HG03432 (cell line): Measurements from ENCODE around the gene SNIP1.
"Not testable (repeated sequence)": the region's sequence is repeated elsewhere in the genome, so short reads cannot be mapped to it uniquely, and the experiment has no call there.

Source experiments
- ATAC-seq: cut with Tn5 transposase; IDR thresholded peaks from one replicate; pipeline ENCODE4 v1.9.1; 2021; ENCODE audit warnings: mild to moderate bottlenecking, moderate library complexity; ENCODE audit not compliant: unreplicated experiment

The SNIP1 gene

DNA sequence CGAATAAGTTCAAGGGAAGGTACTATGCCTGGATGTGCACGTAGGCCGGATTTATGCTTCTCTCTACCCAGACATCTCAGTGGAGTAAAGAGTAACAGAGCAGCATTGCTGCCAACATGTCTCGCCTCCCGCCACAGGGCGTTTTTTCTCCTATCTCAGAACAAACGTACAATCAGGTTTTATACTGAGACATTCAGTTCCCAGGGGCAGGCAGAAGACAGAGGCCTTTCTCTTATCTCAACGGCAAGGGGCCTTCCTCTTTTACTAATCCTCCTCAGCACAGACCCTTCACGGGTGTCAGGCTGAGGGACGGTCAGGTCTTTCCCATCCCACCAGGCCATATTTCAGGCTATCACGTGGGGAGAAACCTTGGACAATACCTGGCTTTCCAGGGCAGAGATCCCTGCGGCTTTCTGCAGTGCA, 5.9 kb upstream of the SNIP1 start:
- ATAC-seq, result not testable (repeated sequence)

DNA sequence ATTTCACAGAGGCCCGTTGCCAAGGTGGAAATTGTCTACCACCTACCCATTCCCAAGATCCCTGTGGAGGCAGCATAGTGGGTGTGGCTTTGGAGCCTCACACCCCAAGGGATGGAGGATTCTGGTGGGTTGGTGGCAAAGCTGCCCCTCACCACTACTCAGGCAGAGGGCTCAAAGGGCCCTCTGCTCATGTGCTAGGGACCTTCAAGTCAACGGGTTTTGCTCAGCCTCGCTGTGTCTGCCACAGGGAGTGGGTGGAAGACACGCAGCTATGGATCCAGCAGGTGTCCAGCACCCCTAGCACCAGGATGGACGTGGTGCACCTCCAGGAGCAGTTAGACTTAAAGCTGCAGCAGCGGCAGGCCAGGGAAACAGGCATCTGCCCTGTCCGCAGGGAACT, 5.0 kb upstream of the SNIP1 start:
- ATAC-seq, result no peak

DNA sequence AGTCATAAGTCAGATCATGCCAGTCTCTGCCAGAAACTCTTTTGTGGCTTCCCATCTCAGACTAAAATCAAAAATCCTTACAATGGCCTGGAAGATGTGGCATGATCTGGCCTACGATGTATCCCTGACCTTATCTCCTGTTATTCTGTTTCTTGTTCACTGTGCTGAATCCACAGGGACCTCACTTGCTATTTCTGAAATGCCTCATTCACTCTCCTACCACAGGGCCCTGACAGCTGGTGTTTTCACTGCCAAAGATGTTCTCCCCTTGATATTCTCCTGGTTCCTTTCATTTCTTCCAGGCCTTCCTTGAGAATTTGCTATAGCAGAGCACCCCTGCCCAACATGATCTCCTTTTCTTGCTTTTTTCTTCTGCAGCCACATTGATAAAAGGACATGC, 4.3 kb upstream of the SNIP1 start:
- no peak for ATAC-seq

DNA sequence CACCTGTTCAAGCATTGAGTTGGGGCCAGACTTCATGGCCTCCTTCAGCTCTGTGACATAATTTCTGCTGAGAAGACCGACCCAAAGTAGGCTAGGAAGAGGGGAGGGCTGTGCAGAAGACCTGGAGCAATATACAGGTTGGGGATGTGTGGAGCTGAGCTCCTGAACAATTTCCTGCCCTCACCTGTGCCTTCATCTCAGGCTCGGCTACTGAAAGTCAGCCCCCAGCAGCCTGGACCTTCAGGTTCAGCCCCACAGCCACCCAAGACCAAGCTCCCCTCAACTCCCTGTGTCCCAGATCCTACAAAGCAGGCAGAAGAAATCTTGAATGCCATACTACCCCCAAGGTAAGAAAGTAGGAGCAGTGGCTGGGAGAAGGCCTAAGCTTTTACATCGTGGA, 3.3 kb upstream of the SNIP1 start:
- no peak for ATAC-seq

DNA sequence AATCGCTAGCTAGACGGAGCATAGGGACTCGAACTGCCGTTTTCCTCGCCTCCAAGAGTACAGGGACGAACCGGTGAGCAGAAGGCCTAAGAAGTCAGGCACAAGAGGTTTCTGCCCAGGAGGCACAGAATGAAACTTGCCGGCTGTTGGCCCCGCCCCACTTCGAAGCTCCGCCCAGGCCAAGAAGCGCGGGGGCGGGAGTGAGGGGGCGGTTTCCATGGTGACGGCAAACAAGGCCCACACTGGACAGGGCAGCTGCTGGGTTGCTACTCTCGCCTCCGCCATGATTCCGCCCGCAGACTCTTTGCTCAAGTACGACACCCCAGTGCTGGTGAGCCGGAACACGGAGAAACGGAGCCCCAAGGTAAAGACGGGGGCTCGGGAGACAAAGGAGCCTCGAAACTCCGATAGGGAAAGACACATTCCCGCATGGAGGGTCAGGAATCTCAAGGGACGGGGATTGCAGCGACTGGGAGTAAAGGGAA, 2.7 kb upstream of the SNIP1 start, which contains the start of gene DNALI1:
Gene DNALI1 (plus strand): TSS at position 229 of the 485 bp plus-strand sequence. CDS start 55 bp downstream, at position 284.
- no peak for ATAC-seq

DNA sequence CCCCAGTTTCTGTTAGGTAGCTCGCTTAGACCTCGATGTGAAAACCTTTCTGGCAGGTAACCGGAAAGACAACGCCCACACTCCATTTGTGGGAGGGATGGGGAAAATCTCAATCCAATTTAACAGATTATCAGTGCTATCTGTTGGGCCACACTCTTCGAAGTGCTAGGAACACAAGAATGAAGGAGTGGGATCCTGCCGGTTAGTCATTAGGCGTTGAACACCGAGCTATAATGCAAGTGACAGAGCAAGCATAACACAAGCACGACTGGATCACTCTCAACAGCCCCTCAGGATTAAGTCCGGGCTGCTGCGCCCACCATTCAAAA, 531 bp downstream of the SNIP1 start:
- no peak for ATAC-seq

DNA sequence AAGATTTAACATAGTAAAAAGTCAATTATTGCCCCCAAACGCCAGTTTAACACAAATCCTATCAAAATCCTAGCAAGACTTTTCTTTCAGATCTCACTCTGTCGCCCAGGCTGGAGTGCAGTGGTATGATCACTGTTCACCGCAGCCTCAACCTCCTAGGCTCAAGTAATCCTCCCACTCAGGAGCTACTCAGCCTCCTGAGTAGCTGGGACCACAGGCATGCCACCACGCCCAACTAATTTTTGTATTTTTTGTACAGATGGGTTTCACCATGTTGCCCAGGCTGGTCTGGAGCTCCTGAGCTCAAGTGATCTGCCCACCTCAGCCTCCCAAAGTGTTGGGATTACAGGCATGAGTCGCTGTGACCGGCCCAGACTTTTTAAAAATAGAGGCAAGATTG, 4.8 kb downstream of the SNIP1 start:
- ATAC-seq, result no peak

DNA sequence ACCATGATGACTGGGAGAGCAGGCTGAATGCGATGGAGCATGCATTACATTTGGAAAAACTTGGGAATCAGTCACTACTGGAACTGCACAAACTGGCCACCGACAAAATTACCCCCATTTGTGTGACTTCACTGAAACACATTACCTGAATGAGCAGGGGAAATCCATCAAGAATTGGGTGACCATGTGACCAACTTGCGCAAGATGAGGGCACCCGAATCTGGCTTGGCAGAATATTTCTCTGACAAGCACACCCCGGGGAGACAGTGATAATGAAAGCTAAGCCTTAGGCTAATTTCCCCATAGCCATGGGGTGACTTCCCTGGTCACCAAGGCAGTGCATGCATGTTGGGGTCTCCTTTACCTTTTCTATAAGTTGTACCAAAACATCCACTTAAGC, 9.1 kb downstream of the SNIP1 start:
- ATAC-seq, result no peak

DNA sequence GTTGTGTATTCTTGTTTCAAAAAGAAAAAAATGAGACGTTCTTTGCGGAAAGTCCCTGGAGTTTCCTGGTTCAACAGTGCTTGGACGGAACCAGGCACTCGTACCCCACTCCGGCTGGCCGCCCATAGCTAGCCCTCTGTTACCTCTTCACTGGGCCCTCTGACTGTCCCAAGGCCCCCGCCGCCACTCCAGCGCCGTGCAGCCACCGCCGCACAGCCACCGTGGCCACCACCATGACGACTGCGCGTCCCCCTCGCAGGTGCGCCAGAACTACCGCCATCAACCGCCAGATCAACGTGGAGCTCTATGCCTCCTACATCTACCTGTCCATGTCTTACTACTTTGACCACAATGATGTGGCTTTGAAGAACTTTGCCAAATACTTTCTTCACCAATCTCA, 9.6 kb downstream of the SNIP1 start:
- ATAC-seq, result no peak

DNA sequence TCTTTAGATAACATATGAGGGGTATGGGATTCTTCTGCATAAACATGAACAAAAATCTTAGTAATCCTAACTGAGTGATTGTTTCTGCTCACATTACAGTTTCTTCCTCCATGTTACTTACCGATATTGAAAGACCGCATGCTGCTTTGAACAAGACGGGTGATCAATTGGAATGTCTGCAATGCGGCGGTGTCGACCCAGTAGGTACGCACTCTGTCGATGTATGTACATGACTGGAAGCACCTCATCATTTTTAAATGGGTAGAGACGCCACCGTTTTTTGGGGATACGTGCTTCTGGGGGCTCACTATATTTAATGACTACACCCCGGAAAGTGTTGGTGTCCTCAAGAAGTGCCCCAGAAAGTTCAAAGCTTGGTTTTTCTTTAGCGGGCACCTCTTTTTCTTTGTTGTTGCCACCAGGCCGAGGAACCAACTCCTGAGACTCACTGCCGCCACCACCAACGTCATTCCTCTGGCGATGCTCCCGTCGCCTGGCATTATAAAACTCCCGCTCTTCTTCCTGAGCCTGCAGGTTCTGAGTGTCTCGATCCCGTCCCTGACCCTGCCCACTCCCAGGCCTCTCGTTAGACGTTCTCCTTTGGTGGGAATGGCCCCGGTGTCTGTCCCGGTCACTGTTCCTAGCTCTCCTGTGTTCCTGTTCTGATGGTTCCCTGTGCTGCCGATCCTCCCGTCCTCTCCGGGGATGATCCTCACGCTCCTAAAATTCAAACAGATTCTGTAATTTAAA, 13.9 kb downstream of the SNIP1 start:
- ATAC-seq, result no peak

DNA sequence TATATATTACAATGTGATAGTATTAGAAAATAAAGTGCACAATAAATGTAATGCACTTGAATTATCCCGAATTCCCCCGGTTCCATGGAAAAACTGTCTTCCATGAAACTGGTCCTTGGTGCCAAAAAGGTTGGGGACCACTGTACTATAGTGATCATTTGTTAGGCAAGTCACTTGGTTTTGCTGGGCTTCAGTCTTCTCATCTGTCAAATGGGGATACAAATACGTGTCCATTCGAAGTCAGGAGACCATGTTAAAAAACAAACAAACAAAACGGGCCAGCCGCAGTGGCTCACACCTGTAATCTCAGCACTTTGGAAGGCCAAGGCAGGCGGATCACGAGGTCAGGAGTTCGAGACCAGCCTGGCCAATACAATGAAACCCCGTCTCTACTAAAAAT, 14.9 kb downstream of the SNIP1 start:
- ATAC-seq, result not testable (repeated sequence)

DNA sequence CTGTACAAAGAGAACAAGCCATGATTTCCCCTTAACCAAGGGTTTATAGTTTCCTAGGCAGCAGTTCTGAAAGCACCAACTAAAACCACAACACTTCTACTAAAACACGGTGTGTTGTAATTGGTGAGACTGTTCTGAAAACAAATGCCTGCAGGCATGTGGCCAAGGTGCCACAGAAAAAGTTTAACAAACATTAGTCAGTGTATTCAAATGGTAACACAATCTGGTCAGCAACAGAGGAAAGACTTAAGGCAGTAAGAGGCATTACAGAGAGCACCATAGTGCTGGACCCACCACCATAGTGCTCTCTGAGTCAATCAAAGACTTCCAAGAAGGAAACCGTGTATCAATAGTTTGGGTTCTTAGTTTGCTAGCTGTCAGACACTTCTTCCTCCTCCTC, 16.7 kb downstream of the SNIP1 start:
- ATAC-seq, result no peak

DNA sequence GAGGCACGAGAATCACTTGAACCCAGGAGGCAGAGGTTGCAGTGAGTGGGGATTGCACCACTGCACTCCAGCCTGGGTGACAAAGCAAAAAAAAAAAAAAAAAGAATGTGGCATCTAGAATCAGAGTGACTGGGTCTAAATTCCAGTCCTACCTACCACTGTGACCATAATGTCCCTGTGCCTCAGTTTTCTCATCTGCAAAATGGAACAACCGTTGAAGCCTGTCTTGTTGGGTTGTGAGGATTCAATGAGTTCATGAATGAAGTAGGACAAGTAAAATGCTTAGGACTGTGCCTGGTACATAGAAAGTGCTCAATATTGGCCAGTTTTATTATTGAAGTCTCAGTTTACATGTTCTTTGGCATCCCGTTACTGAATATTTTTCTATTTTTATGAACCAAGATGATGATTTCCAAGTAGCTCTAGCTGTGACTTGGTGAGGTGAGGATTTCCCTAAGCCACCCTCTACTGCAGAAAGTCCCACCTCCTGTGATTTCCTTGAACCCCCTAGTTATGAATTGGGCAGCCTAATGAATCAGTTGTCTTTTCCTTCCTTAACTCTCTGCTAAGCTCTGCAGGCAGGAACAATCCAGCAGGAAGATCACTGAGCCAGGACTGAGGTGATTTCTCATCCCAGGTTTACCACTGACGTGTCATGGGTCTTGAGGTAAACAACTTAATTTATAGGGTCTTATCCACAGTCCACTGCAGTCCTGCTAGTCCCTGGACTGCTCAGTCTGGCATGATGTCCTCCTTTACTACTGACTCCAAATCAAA, 20.6 kb downstream of the SNIP1 start:
- ATAC-seq, result no peak

DNA sequence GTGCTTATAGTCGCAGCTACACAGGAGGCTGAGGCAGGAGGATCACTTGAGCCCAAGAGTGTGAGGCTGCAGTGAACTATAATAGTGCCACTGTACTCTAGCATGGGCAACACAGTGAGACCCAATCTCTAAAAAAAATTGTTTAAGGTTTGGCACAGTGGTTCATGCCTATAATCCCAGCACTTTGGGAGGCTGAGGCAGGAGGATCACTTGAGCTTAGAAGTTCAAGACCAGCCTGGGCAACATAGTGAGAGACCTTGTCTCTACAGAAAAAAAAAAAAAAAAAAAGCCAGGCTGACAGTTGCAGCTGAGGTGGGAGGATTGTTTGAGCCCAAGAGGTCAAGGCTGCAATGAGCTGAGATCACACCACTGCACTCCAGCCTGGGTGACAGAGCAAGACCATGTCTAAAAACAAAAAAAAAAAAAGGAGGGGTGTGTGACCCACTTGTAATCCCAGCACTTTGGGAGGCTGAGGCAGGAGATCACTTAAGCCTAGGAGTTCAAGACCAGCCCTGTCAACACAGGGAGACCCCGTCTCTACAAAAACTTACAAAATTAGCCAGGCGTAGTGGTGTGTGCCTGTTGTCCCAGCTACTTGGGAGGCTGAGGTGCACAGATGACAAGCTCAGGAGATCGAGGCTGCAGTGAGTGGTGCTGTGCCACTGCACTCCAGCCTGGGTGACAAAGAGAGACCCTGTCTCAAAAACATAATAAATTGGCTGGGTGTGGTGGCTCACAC, 21.5 kb downstream of the SNIP1 start:
- not testable (repeated sequence) for ATAC-seq

DNA sequence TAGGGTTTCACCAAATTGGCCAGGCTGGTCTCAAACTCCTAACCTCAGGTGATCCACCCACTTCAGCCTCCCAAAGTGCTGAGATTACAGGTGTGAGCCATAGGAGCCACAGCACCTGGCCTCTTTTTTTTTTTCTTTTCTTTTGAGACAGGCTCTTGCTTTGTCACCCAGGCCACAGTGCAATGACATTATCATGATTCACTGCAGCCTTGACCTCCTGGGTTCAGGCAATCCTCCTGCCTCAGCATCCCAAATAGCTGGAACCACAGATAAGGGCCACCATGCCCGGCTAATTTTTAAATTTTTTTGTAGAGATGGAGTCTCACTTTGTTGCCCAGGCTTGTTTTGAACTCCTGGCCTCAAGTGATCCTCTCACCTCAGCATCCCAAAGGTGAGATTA, 24.2 kb downstream of the SNIP1 start:
- not testable (repeated sequence) for ATAC-seq

DNA sequence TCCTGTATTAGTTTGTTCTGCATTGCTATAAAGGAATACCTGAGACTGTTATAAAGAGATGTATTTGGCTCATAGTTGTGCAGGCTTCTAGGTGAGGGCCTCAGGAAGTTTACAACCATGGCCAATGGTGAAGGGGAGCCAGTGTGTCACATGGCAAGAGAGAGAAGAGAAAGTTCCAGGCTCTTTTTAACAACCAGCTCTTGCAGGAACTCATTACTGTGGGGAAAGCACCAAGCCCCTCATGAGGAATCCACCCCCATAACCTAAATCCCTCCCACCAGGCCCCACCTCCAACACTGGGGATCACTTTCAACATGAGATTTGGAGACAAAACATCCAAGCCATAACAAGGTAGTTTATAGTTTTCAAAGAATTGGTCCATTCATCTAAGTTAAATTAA, 34.5 kb downstream of the SNIP1 start:
- ATAC-seq, result no peak

DNA sequence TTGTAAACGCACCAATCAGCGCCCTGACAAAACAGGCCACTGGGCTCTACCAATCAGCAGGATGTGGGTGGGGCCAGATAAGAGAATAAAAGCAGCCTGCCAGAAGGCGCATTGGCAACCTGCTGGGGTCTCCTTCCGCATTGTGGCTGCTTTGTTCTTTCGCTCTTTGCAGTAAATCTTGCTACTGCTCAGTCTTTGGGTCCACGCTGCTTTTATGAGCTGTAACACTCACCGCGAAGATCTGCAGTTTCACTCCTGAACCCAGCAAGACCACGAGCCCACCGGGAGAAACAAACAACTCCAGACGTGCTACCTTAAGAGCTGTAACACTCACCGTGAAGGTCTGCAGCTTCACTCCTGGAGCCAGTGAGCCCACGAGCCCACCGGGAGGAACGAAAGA, 35.2 kb downstream of the SNIP1 start:
- not testable (repeated sequence) for ATAC-seq

DNA sequence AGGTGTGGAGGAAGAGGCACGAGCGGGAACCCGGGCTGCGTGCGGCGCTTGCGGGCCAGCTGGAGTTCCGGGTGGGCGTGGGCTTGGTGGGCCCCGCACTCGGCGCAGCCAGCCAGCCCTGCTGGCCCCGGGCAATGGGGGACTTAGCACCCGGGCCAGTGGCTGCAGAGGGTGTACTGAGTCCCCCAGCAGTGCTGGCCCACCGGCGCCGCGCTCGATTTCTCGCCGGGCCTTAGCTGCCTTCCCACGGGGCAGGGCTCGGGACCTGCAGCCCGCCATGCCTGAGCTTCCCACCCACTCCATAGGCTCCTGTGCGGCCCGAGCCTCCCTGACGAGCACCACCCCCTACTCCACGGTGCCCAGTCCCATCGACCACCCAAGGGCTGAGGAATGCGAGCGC, 35.9 kb downstream of the SNIP1 start:
- ATAC-seq, result not testable (repeated sequence)

DNA sequence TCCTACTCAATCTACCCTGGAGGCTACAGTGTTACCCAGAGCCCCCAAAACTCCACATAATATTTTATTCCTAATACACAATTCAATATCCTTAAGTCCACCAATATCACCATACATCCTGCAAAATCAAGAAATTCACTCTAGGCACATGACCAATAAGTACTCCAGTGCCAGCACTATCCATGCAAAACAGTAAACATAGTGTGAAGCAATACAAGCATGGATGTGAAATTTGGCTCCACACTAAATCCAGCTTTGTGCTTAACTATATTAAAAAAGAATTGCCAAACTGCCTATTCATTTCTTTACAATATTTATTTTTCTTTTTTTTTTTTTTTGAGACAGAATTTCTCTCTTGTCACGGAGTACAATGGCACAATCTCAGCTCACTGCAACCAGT, 36.5 kb downstream of the SNIP1 start:
- no peak for ATAC-seq

DNA sequence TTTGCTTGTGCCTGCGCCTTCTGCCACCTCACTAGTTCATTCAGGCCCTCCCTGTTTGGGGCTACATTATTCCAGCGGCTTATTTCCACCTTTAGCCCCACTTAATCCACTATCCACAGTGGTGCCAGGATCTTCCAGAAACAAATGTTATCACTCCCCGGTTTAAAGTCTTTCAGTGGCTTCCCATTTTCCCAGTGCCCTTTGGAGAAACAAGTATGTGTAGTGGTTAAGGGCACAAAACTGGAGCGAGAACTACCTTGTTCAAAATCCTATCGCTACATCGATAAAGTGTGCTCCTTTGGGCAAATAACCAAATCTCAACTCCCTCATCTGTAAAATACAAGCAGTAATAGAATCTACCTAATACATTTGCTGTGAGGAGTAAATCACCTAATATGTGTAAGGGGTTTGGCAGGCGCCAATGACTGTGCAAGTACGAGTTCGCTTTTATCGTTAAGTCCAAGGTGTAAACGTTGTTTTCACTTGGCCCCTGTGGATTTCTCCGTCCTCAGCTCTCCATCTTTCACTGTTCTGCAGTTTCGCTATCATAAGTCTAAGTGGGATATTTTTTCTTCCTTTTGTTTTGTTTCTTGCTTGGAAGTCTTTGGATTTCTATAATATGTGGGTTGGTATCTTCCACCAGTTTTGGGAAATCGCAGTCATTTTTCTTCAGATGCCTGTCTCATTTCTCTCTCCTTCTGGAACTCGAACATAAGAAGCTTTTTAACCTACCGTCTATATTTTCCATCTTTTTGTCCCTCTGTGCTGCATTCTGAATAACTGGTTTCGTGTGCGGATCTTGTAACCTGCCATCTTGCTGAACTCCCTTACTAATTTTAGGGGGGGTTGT, 38.7 kb downstream of the SNIP1 start:
- ATAC-seq, result no peak
